Measurements from ENCODE around the gene ELP2. TPM values are rescaled to one million over a fixed set of nuclear protein-coding genes. Genes with fewer than 3 reads are reported as not detected.

ELP2 gene
- polyA plus RNA-seq, 1 of the 3 experiments (the other 2 are of a cell fraction) = 38.3 TPM

DNA sequence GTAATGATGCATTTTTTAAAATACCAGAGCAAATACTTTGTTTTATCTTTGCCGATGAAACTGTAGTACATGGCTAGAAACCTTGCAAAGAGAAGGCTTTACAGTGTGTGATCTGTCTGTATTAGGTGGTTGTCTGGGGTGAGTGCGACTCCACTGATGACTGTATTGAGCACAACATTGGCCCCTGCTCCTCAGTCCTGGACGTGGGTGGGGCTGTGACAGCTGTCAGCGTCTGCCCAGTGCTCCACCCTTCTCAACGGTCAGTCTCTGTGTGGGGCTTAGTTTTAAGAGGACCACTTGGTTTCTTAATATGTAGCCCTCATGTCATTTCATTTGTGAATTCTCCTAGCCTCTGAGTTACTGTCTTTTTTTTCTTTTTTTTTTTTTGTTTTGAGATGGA, 40.2 kb downstream of the ELP2 start:
- no peak for DNase-seq
- H3K9me3 ChIP-seq = no peaks in the 10 kb centered on the region
- CTCF ChIA-PET = no interaction called here
- H3K79me2 ChIP-seq (ENCODE audit: insufficient read depth) = no peaks in the 10 kb centered on the region
- no peak overlapping the region for H3K27ac ChIP-seq (ENCODE audit: low read depth in 2 of 2, low read length in 1 of 2)
- 80% methylated on average over 3 of the region's 5 CpGs for WGBS (ENCODE audit: low lambda C conversion rate)
- no peak overlapping the region for H3K4me3 ChIP-seq (ENCODE audit: low read depth in 2 of 2, low read length in 1 of 2)
- H4K20me1 ChIP-seq (ENCODE audit: insufficient read depth) = no peaks in the 10 kb centered on the region
- no peaks in the 10 kb centered on the region for H3K4me1 ChIP-seq (ENCODE audit: control insufficient read depth in 1 of 2, insufficient read depth in 2 of 2, low read depth in 1 of 2, low read length in 1 of 2)
- H3K36me3 ChIP-seq (replicated peaks in 1 of 2; ENCODE audit: control insufficient read depth in 1 of 2, insufficient read depth in 2 of 2, low read length in 1 of 2) = peaks cover 65 to 66% of the 10 kb centered on the region in 2 experiments
- no peaks in the 10 kb centered on the region for H3K27me3 ChIP-seq (ENCODE audit: insufficient read depth)
- TF ChIP-seq EZH2phosphoT487 (IDR thresholded peaks at IDR 0.05; ENCODE audit: borderline replicate concordance, low read depth) (no peak), FOSL2 (IDR thresholded peaks at IDR 0.05; ENCODE audit: borderline replicate concordance, low read depth) (no peak), TCF12 (IDR thresholded peaks at IDR 0.05) (no peak), SMC3 (IDR thresholded peaks at IDR 0.05; ENCODE audit: low read depth, low read length) (no peak), TEAD4 (IDR thresholded peaks at IDR 0.05; ENCODE audit: borderline replicate concordance, insufficient read depth) (no peak), JUND (IDR thresholded peaks at IDR 0.05) (no peak), NRF1 (IDR thresholded peaks at IDR 0.05; ENCODE audit: low read depth, low read length) (no peak), CHD2 (IDR thresholded peaks at IDR 0.05; ENCODE audit: low read length, partially characterized antibody) (no peak), GATA2 (CRISPR knock-in tag; IDR thresholded peaks at IDR 0.05) (no peak)
- TF ChIP-seq, protein P1, sequence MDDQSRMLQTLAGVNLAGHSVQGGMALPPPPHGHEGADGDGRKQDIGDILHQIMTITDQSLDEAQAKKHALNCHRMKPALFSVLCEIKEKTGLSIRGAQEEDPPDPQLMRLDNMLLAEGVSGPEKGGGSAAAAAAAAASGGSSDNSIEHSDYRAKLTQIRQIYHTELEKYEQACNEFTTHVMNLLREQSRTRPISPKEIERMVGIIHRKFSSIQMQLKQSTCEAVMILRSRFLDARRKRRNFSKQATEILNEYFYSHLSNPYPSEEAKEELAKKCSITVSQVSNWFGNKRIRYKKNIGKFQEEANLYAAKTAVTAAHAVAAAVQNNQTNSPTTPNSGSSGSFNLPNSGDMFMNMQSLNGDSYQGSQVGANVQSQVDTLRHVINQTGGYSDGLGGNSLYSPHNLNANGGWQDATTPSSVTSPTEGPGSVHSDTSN (IDR thresholded peaks at IDR 0.05) = no peak
- TF ChIP-seq, protein P2, sequence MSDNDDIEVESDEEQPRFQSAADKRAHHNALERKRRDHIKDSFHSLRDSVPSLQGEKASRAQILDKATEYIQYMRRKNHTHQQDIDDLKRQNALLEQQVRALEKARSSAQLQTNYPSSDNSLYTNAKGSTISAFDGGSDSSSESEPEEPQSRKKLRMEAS (IDR thresholded peaks at IDR 0.05; ENCODE audit: low read depth) = no peak
- no peaks in the 10 kb centered on the region for H3F3A ChIP-seq (replicated peaks; ENCODE audit: insufficient read depth)
- H2AFZ ChIP-seq (ENCODE audit: low read depth) = no peak overlapping the region
- POLR2A ChIA-PET = no interaction called here
- H3K4me2 ChIP-seq = no peak overlapping the region
- H3K9ac ChIP-seq = no peak overlapping the region
- H3K9me2 ChIP-seq = no peaks in the 10 kb centered on the region

DNA sequence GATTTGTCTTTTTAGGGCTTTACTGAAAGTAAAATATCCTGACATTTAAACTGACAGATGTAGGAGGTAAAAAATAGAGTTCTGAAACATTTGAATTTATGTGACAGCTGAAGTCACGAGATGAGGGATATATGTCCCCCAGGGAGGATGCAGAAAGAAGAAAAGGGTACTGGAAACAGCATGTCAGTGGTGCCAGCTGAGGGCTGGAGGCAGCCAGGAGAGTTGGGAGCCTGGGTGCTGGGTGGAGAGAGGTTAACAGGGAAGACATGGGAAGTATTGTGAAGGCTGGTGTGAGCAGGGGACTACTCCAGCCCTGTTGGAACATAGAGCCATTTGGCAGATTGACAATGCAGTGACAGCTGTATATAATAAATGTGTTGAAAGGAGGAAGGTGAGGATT, 45.8 kb downstream of the ELP2 start:
- CTCF ChIA-PET = no interaction called here
- no peaks in the 10 kb centered on the region for H3K27me3 ChIP-seq (ENCODE audit: insufficient read depth)
- H3K27ac ChIP-seq (ENCODE audit: low read depth in 2 of 2, low read length in 1 of 2) = no peak overlapping the region
- WGBS (ENCODE audit: low lambda C conversion rate) = 100% methylated on average over 1 of the region's 1 CpG
- DNase-seq = no peak
- H3K4me1 ChIP-seq (ENCODE audit: control insufficient read depth in 1 of 2, insufficient read depth in 2 of 2, low read depth in 1 of 2, low read length in 1 of 2) = peaks cover 0 to 6% of the 10 kb centered on the region in 2 experiments; a peak in 1 of 4 replicates
- H3K36me3 ChIP-seq (replicated peaks in 1 of 2; ENCODE audit: control insufficient read depth in 1 of 2, insufficient read depth in 2 of 2, low read length in 1 of 2) = peaks cover 54 to 68% of the 10 kb centered on the region in 2 experiments
- no peak overlapping the region for H3K4me2 ChIP-seq
- H3K9me2 ChIP-seq = no peaks in the 10 kb centered on the region
- POLR2A ChIA-PET = no interaction called here
- peaks cover 10% of the 10 kb centered on the region for H3F3A ChIP-seq (replicated peaks; ENCODE audit: insufficient read depth)
- no peak overlapping the region for H2AFZ ChIP-seq (ENCODE audit: low read depth)
- no peaks in the 10 kb centered on the region for H4K20me1 ChIP-seq (ENCODE audit: insufficient read depth)
- no peak overlapping the region for H3K9ac ChIP-seq
- no peak overlapping the region for H3K4me3 ChIP-seq (ENCODE audit: low read depth in 2 of 2, low read length in 1 of 2)
- no peak for TF ChIP-seq CHD2 (IDR thresholded peaks at IDR 0.05; ENCODE audit: low read length, partially characterized antibody)
- no peak for TF ChIP-seq POLR2AphosphoS5 (IDR thresholded peaks at IDR 0.05; ENCODE audit: low read depth, low read length)
- no peak for TF ChIP-seq FOXJ3 (CRISPR knock-in tag; IDR thresholded peaks at IDR 0.05)
- TF ChIP-seq EP300 (IDR thresholded peaks at IDR 0.05; ENCODE audit: borderline replicate concordance in 1 of 2, low read depth in 1 of 2, low read length in 1 of 2) = no peak
- no peak for TF ChIP-seq RAD21 (IDR thresholded peaks at IDR 0.05; ENCODE audit: low read length)
- no peak for TF ChIP-seq TEAD4 (IDR thresholded peaks at IDR 0.05; ENCODE audit: borderline replicate concordance, insufficient read depth)
- no peak for TF ChIP-seq FOSL2 (IDR thresholded peaks at IDR 0.05; ENCODE audit: borderline replicate concordance, low read depth)
- TF ChIP-seq GATA2 (CRISPR knock-in tag; IDR thresholded peaks at IDR 0.05) = no peak
- TF ChIP-seq, protein P3, sequence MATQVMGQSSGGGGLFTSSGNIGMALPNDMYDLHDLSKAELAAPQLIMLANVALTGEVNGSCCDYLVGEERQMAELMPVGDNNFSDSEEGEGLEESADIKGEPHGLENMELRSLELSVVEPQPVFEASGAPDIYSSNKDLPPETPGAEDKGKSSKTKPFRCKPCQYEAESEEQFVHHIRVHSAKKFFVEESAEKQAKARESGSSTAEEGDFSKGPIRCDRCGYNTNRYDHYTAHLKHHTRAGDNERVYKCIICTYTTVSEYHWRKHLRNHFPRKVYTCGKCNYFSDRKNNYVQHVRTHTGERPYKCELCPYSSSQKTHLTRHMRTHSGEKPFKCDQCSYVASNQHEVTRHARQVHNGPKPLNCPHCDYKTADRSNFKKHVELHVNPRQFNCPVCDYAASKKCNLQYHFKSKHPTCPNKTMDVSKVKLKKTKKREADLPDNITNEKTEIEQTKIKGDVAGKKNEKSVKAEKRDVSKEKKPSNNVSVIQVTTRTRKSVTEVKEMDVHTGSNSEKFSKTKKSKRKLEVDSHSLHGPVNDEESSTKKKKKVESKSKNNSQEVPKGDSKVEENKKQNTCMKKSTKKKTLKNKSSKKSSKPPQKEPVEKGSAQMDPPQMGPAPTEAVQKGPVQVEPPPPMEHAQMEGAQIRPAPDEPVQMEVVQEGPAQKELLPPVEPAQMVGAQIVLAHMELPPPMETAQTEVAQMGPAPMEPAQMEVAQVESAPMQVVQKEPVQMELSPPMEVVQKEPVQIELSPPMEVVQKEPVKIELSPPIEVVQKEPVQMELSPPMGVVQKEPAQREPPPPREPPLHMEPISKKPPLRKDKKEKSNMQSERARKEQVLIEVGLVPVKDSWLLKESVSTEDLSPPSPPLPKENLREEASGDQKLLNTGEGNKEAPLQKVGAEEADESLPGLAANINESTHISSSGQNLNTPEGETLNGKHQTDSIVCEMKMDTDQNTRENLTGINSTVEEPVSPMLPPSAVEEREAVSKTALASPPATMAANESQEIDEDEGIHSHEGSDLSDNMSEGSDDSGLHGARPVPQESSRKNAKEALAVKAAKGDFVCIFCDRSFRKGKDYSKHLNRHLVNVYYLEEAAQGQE (IDR thresholded peaks at IDR 0.05; ENCODE audit: low read depth, low read length) = no peak
- no peak for TF ChIP-seq GABPA (IDR thresholded peaks at IDR 0.05; ENCODE audit: low read depth)
- no peak for TF ChIP-seq RCOR1 (IDR thresholded peaks at IDR 0.05; ENCODE audit: low read length)
- TF ChIP-seq, protein P4, sequence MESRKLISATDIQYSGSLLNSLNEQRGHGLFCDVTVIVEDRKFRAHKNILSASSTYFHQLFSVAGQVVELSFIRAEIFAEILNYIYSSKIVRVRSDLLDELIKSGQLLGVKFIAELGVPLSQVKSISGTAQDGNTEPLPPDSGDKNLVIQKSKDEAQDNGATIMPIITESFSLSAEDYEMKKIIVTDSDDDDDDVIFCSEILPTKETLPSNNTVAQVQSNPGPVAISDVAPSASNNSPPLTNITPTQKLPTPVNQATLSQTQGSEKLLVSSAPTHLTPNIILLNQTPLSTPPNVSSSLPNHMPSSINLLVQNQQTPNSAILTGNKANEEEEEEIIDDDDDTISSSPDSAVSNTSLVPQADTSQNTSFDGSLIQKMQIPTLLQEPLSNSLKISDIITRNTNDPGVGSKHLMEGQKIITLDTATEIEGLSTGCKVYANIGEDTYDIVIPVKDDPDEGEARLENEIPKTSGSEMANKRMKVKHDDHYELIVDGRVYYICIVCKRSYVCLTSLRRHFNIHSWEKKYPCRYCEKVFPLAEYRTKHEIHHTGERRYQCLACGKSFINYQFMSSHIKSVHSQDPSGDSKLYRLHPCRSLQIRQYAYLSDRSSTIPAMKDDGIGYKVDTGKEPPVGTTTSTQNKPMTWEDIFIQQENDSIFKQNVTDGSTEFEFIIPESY (IDR thresholded peaks at IDR 0.05; ENCODE audit: borderline replicate concordance, low read depth) = no peak
- no peak for TF ChIP-seq SMC3 (IDR thresholded peaks at IDR 0.05; ENCODE audit: low read depth, low read length)
- no peak for TF ChIP-seq ELF1 (IDR thresholded peaks at IDR 0.05)
- TF ChIP-seq MEF2A (IDR thresholded peaks at IDR 0.05; ENCODE audit: borderline replicate concordance, low read depth) = no peak
- TF ChIP-seq NFIC (IDR thresholded peaks at IDR 0.05; ENCODE audit: borderline replicate concordance) = no peak
- no peak for TF ChIP-seq TCF12 (IDR thresholded peaks at IDR 0.05)
- no peaks in the 10 kb centered on the region for H3K79me2 ChIP-seq (ENCODE audit: insufficient read depth)
- no peaks in the 10 kb centered on the region for H3K9me3 ChIP-seq
